ENCODE measurements around the gene EEIG1.

- TF ChIP-seq POLR2A (IDR thresholded peaks at IDR 0.05) (no peak), CTCF (IDR thresholded peaks at IDR 0.05) (no peak)
These were observed 23.3 kb upstream of the EEIG1 start for GRCh38 chr9:128003966-128004604.

Data from Peyer's patch (tissue), 4 donors.